GM12891 (cell line): ENCODE measurements around the gene SLC22A2.

Source experiments
- PAX5 ChIP-seq: IDR thresholded peaks from 2 replicates; pipeline ENCODE4 v1.6.1; 2011; ENCODE audit warnings: low read length, moderate library complexity, mild to moderate bottlenecking; ENCODE audit not compliant: insufficient read depth, severe bottlenecking
- POLR2A ChIP-seq: IDR thresholded peaks from 2 replicates; pipeline ENCODE4 v1.6.1; 2011; ENCODE audit warnings: low read depth, low read length, control low read depth
- POLR2AphosphoS5 ChIP-seq: IDR thresholded peaks from 2 replicates; pipeline ENCODE4 v1.6.1; 2011; ENCODE audit warnings: low read depth, low read length, control low read depth
- TAF1 ChIP-seq: IDR thresholded peaks from 2 replicates; pipeline ENCODE4 v1.6.1; 2011; ENCODE audit warnings: low read depth, low read length, control low read depth

GRCh38 chr6:160197662-160198061 is 61.0 kb downstream of the SLC22A2 start:
- TF ChIP-seq POLR2A (no peak), POLR2AphosphoS5 (no peak), PAX5 (no peak), TAF1 (no peak)
